Measurements from ENCODE around the gene SLC12A6. TPM values are rescaled to one million over a fixed set of nuclear protein-coding genes. Genes with fewer than 3 reads are reported as not detected.
A peak's percentile ranks its signal among the peaks of the same experiment; 100 is the strongest.

The SLC12A6 gene
- total RNA-seq, 2 experiments from 2014 or later: 42.0 to 44.9 TPM

DNA sequence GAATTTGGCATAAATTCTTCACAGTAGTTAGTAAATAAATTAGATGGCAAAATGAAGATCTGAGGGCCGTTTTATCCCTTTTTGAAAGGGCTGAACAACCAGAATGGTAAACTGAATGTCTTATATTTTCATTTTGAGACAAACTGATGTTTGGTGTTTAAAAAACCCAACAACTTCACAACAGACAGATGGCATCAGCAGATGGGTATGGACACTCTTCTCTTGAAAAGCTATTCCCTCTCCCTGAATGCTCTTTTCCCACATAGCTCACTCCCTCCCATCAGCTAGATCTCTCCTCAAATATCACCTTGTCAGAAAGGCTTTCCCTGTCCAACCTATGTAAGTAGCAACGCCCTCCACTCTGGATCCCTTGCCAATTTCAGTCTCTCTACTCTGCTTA is 79.4 kb downstream of the SLC12A6 start:
- Mint-ChIP-seq H3K36me3 (peaks cover 20% of the 10 kb centered on the region), H3K9me3 (no peaks in the 10 kb centered on the region)
- POLR2A ChIA-PET: no interaction called here

DNA sequence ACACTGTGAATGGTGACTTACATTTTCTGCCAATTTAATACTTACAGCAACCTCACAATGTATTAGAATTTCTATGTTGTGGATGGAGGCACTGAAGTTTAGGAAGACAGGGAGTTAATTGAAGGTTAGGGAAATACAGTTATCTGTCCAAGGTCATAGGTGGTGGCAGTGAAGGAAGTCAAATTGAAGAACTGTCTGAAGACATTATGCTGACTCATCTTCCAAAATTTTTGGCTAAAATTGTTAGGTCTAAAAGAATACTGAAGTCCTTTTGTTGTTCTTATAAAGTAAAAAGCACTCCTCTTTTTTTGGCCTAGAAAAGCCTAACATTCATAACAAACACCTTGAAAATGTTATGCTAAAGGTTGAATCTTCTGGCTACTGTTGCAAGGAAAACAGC is 85.0 kb downstream of the SLC12A6 start:
- peaks cover 20% of the 10 kb centered on the region for H3K36me3 Mint-ChIP-seq
- H3K27ac Mint-ChIP-seq: no peak overlapping the region
- DNase-seq (no peak), ATAC-seq (ENCODE audit: low read depth) (no peak)
- H3K9me3 Mint-ChIP-seq: no peaks in the 10 kb centered on the region
- POLR2A ChIA-PET: no interaction called here
- H3K27me3 Mint-ChIP-seq: no peaks in the 10 kb centered on the region
- H3K4me3 Mint-ChIP-seq: no peak overlapping the region
- H3K4me1 Mint-ChIP-seq: no peaks in the 10 kb centered on the region

More for the DNA sequence above, 79.4 kb downstream of the SLC12A6 start:
- ATAC-seq (ENCODE audit: low read depth) (no peak), DNase-seq (no peak)
- H3K27ac Mint-ChIP-seq: no peak overlapping the region
- no peaks in the 10 kb centered on the region for H3K4me1 Mint-ChIP-seq
- no peak overlapping the region for H3K4me3 Mint-ChIP-seq
- no peaks in the 10 kb centered on the region for H3K27me3 Mint-ChIP-seq

DNA sequence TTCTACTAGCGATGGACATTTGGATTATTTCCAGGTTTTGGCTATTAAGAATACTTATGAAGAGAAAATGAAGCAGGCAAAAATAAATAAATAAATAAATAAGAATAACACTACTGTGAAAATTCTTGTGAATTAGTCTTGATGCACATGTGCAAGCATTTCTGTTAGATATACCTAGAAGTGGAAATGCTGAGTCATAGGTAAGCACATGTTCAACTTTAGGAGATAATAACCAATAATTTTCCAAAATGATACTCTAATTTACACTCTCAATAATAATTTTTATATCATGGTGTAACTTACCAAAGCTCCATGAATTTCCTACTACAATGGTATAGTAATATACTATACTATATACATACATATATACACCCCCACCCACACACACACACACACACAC is 89.4 kb downstream of the SLC12A6 start:
- peaks cover 10% of the 10 kb centered on the region for H3K36me3 Mint-ChIP-seq
- H3K4me1 Mint-ChIP-seq: no peaks in the 10 kb centered on the region
- H3K4me3 Mint-ChIP-seq: no peak overlapping the region
- no peak overlapping the region for H3K27ac Mint-ChIP-seq
- no peak for DNase-seq
- no peaks in the 10 kb centered on the region for H3K9me3 Mint-ChIP-seq
- POLR2A ChIA-PET: interaction anchor here (0.7 kb wide), 1 partner anchor 24 kb away, joined by 3 read pairs; no protein-coding TSS in a partner anchor
- ATAC-seq (ENCODE audit: low read depth): no peak
- no peaks in the 10 kb centered on the region for H3K27me3 Mint-ChIP-seq

DNA sequence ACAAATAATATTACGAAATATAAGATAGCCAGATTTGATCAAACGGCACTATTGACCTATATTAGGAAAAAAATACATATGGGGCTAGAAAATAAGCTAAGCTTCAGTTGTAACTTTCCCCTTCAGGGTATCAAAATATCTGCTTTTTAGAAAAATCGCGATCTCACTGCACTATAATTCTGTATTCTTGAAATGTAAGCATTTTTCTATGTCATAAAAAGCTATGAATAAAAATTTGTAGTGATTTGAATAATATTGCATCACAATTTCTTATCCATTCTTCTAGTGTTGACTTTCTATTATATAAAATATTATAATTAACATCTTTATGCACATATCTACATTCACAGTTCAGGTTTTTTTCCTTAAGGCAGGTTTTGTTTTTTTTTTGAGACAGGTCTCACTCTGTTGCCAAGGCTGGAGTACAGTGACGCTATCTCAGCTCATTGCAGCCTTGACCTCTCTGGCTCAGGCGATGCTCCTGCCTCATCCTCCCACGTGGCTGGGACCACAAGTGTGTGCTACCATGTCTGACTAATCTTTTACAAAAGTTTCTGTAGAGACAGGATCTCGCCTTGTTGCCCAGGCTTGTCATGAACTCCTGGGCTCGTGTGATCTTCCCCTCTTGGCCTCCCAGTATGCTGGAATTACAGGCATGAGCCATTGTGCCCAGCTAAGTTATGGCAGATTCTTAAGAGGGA is 91.2 kb downstream of the SLC12A6 start:
- Mint-ChIP-seq H3K27me3 (no peaks in the 10 kb centered on the region), H3K4me3 (no peak overlapping the region), H3K4me1 (no peaks in the 10 kb centered on the region), H3K36me3 (peaks cover 10% of the 10 kb centered on the region), H3K9me3 (no peaks in the 10 kb centered on the region), H3K27ac (no peak overlapping the region)
- ATAC-seq (ENCODE audit: low read depth) (no peak), DNase-seq (no peak)
- POLR2A ChIA-PET: no interaction called here

DNA sequence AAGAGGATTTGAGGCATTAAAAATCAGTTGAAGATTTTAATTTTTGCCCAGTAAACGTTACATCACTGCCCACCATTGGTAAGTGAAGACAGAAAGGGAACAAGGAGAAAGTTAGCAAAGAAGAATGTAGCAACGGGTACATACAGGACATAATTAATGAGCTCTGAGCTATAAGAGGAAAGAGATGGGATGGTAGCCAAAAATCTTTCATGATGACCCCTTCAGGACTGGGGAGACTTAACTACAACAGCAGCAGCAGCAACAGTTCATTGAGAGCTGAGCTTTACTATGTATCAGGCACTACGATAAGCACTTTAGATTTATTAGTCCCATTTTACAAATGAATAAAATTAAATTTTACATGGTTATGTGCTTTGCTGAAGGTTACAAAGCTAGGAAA is 94.4 kb downstream of the SLC12A6 start:
- Mint-ChIP-seq H3K4me1 (peaks cover 16% of the 10 kb centered on the region), H3K36me3 (peaks cover 16% of the 10 kb centered on the region), H3K27me3 (no peaks in the 10 kb centered on the region), H3K9me3 (no peaks in the 10 kb centered on the region), H3K4me3 (no peak overlapping the region), H3K27ac (no peak overlapping the region)
- POLR2A ChIA-PET: no interaction called here
- ATAC-seq (ENCODE audit: low read depth) (no peak), DNase-seq (no peak)

DNA sequence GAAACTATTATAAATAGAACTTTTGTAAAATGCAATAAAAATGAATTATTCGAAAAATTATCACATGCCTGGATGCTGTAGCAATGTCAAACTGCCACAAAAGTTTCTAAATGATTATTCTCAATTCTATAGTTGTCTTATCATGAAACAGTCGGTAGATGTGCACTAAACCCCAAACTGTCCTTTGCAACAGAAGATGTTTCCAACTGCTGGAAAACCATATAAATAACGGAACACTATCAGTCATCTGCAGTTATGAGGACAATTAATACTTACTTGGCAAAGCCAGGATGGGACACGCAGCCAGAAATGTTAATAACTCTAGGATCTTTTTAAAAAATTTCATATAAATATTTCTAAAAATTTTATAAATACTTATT is 95.3 kb downstream of the SLC12A6 start:
- H3K27me3 Mint-ChIP-seq: no peaks in the 10 kb centered on the region
- POLR2A ChIA-PET: interaction anchor here (1.0 to 2.3 kb wide), 3 partner anchors 94 to 125 kb away, joined by 6 to 11 read pairs (median 6); partner anchors contain the start of genes LPCAT4 and NOP10
- ATAC-seq (ENCODE audit: low read depth) (no peak), DNase-seq (no peak)
- H3K9me3 Mint-ChIP-seq: no peaks in the 10 kb centered on the region
- peaks cover 19% of the 10 kb centered on the region for H3K36me3 Mint-ChIP-seq
- peaks cover 16% of the 10 kb centered on the region for H3K4me1 Mint-ChIP-seq
- H3K27ac Mint-ChIP-seq: no peak overlapping the region
- no peak overlapping the region for H3K4me3 Mint-ChIP-seq

DNA sequence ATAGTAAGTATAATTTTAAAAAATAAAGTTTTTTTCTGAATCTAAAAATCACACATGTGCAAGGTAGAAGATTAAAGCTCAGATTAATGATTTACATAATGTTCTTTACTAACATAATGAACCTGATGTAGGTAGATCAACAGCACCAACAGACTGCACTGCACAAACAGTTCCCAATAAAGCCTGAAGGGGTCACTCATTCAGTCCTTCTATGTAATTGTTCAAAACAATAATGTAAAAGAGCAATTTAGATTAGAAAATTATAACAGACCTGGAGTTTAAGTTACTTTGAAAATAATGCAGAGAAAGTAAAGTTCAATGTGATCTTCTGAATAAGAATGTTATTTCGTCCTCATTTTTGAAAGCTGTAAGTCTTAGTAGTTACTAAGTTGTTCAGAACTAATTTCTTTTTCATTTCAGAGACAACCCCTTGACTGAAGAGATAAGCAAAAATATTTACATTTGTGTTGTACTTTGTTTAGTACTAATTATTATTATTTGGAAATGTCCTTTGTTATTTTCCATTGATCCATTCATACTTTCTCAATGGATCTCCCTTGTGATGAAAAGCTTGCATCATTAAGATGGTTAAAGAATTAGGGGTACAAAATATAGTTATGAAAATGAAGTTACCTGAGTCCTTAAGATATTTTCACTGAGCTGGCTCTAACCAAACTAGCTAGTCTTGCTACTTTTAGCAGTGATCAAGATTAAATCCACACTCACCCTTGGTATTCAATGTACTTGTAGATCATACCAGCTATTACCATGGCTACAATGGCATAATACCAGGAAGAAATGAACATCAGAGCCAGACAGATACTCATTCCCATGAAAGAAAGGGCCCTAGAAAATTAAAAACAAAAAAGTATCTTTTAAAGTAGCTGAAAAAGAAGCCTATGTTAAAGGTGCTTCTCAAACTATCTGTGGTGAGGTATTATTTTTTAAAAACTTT is 95.9 kb downstream of the SLC12A6 start:
- H3K4me3 Mint-ChIP-seq: no peak overlapping the region
- no peak overlapping the region for H3K27ac Mint-ChIP-seq
- no peaks in the 10 kb centered on the region for H3K9me3 Mint-ChIP-seq
- peak; percentile 62 for ATAC-seq (ENCODE audit: low read depth)
- H3K4me1 Mint-ChIP-seq: peaks cover 16% of the 10 kb centered on the region
- DNase-seq: no peak
- peaks cover 22% of the 10 kb centered on the region for H3K36me3 Mint-ChIP-seq
- no peaks in the 10 kb centered on the region for H3K27me3 Mint-ChIP-seq
- POLR2A ChIA-PET: interaction anchor here (0.5 to 2.3 kb wide), 5 partner anchors 94 to 125 kb away, joined by 3 to 11 read pairs (median 6); partner anchors contain the start of genes LPCAT4 and NOP10

DNA sequence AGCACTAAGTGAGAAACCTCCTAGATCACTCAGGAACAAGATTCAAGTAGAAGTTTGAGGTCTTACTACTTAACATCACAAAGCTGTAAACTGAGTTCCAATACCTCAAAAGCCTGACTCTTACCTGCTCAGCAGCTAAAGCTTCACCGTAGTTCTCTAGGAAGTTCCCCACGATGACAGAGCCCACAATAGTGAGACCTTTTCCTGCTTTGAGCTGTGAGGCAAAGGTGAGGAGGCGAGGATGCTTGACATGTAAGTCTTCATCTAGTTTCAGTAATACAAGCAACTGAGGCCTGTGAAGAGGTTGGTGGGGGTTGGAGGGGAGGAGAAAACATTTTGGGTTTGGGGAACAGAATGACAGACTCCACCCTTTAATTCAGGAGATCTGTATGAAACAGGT is 97.0 kb downstream of the SLC12A6 start:
- H3K36me3 Mint-ChIP-seq: peaks cover 25% of the 10 kb centered on the region
- H3K4me3 Mint-ChIP-seq: no peak overlapping the region
- POLR2A ChIA-PET: interaction anchor here (1.6 to 2.3 kb wide), 2 partner anchors 97 to 127 kb away, joined by 3 to 11 read pairs; partner anchors contain the start of gene LPCAT4
- DNase-seq: no peak
- no peak overlapping the region for H3K27ac Mint-ChIP-seq
- no peaks in the 10 kb centered on the region for H3K9me3 Mint-ChIP-seq
- no peak for ATAC-seq (ENCODE audit: low read depth)
- peaks cover 16% of the 10 kb centered on the region for H3K4me1 Mint-ChIP-seq
- no peaks in the 10 kb centered on the region for H3K27me3 Mint-ChIP-seq

DNA sequence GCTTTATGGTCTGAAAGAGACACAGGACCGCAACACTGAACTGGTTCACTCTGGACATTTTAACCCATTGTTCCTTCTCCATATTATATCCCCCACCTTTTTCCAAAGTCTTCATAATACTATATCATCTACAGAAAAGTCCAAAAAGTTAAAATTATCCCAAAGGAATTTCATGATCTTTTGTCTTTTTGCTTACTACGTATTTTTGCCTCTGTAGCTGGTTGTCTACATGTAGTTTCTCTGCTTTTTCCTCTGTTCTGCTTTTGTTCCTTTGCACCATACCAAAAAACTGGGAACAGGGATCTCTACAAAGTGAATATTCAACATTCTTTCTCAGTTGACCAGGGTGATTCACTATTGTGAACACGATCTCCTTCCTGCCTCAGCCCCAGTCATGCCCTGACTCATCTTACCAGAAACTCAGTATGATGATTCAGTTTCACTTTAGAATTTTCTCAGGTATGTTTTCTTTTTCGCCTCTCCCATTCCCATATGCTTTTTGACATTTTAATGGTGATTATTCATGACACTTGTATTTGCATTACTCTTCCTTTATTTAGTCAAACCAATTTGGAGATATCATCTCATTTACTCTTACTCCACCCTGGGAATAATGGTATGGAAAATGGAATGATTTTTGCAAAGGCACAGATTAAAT is 98.3 kb downstream of the SLC12A6 start:
- no peaks in the 10 kb centered on the region for H3K9me3 Mint-ChIP-seq
- H3K4me3 Mint-ChIP-seq: peak overlapping the region; percentile 55
- peaks cover 16% of the 10 kb centered on the region for H3K4me1 Mint-ChIP-seq
- H3K27ac Mint-ChIP-seq: peak overlapping the region; percentile 82
- POLR2A ChIA-PET: no interaction called here
- no peaks in the 10 kb centered on the region for H3K27me3 Mint-ChIP-seq
- H3K36me3 Mint-ChIP-seq: peaks cover 25% of the 10 kb centered on the region
- DNase-seq (no peak), ATAC-seq (ENCODE audit: low read depth) (peak; percentile 71)

DNA sequence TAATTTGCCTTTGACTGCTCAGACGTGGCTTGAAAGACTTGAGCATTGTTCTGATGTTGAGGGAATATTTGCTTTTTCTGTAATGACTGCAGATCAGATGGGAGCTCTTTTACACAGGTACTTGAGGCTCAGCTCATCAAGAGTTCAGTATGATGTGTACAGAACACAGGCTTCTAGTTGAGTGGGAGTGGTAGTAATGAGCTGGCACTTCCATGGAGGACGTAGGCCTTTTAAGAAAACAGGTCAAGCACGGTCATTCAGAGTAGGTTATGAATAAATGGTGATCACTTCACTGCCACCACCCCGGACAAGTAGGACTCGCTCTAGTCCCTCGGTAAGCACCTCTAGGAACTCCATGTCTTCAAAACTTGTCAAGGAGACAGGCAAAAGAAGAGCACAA is 104.0 kb downstream of the SLC12A6 start:
- Mint-ChIP-seq H3K9me3 (no peaks in the 10 kb centered on the region), H3K4me1 (no peaks in the 10 kb centered on the region), H3K36me3 (peaks cover 28% of the 10 kb centered on the region), H3K27ac (no peak overlapping the region), H3K4me3 (no peak overlapping the region), H3K27me3 (no peaks in the 10 kb centered on the region)
- POLR2A ChIA-PET: interaction anchor here (1.3 kb wide), 1 partner anchor 105 kb away, joined by 4 read pairs; no protein-coding TSS in a partner anchor
- DNase-seq (no peak), ATAC-seq (ENCODE audit: low read depth) (no peak)

DNA sequence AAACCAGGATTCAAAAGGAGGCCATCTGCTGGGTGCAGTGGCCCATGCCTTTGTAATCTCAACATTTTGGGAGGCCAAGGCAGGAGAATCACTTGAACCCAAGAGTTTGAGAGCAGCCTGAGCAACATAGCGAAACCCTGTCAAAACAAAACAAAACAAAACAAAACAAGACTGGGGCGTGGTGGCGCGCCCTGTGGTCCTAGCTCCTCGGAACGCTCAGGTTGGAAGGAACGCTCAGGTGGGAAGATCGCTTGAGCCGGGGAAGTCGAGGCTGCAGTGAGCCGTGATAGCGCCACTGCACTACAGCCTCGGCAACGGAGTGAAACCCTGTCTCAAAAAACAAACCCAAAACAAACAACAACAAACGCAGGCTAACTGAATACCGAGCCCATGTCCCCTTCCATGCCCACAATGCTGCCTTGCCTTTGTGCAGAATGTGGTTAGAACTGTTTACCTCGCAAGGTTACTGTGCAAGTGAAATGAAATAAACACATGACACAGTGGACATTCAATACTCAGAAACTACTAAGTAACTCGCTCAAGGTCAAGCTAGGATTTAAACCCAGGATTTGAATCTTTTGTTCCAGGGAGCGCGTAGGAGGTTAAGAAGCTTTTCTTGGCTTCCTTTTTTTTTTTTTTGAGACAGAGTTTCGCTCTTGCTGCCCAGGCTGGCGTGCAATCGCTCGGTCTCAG is 113.5 kb downstream of the SLC12A6 start:
- no peak for ATAC-seq (ENCODE audit: low read depth)
- H3K36me3 Mint-ChIP-seq: peaks cover 1% of the 10 kb centered on the region
- peaks cover 21% of the 10 kb centered on the region for H3K4me1 Mint-ChIP-seq
- H3K4me3 Mint-ChIP-seq: peak overlapping the region; percentile 92
- H3K27me3 Mint-ChIP-seq: peaks cover 5% of the 10 kb centered on the region
- POLR2A ChIA-PET: interaction anchor here (0.6 to 2.6 kb wide), 5 partner anchors 15 to 298 kb away, joined by 3 to 16 read pairs (median 4); partner anchors contain the start of genes EMC7, KATNBL1 and PGBD4
- H3K9me3 Mint-ChIP-seq: no peaks in the 10 kb centered on the region
- peak overlapping the region; percentile 89 for H3K27ac Mint-ChIP-seq
- DNase-seq: no peak

DNA sequence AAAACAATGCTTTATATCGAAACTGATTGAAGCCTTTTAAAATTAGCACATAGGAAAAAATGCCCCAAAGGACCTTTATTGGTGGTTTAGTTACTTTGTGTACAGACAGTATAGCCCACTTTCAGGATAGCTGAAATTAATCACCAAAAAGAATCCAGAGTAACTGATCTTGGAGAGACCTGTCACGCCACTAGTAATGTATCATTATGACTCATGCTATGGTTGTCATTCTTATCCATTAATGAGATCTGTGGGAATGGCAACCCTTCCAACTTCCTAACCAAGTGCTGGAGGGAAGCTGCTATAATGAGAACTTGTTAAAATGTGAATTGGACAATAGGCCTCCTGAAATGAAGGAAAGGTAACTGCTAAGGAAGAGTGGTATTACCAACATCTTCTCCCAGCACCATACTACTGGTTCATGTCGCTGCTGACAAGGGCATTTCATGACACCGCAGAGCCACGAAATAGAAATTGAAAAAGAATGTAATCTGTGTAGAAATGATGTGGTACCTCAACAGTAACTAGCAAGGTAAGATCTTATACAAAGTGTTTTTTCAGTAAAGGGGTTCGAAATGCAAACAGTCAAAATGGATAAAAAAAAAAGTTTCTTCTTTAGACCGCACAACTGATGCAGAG is 119.9 kb downstream of the SLC12A6 start:
- POLR2A ChIA-PET: no interaction called here
- H3K9me3 Mint-ChIP-seq: no peaks in the 10 kb centered on the region
- H3K4me3 Mint-ChIP-seq: no peak overlapping the region
- DNase-seq: no peak
- no peak for ATAC-seq (ENCODE audit: low read depth)
- peaks cover 3% of the 10 kb centered on the region for H3K4me1 Mint-ChIP-seq
- H3K27ac Mint-ChIP-seq: no peak overlapping the region
- H3K27me3 Mint-ChIP-seq: peaks cover 19% of the 10 kb centered on the region
- no peaks in the 10 kb centered on the region for H3K36me3 Mint-ChIP-seq

Measured in activated naive CD8-positive, alpha-beta T cell treated with anti-CD3 and anti-CD28 coated beads, Interleukin-2, amount 10 ng/mL, durations not matched to agents 7 days and 5 days (primary cell).